Hepatocyte (in vitro differentiated cells): ENCODE data around the gene SAC3D1. TPM values are rescaled to one million over a fixed set of nuclear protein-coding genes. Genes with fewer than 3 reads are reported as not detected.

Experiments used
- DNase-seq: peaks from one replicate; pipeline ENCODE4 v3.0.0-alpha.2; 2016; ENCODE audit warnings: low spot score
- H2AFZ ChIP-seq: fragments of 200-600 bp; sonication (generic); 2 replicates; pipeline ENCODE4 v1.6.0; 2016; ENCODE audit warnings: antibody characterized with exemption, mild to moderate bottlenecking
- H3K27ac ChIP-seq: fragments of 200-600 bp; sonication (generic); 2 replicates; pipeline ENCODE4 v1.5.1; 2016; ENCODE audit warnings: mild to moderate bottlenecking
- H3K27me3 ChIP-seq: fragments of 200-600 bp; sonication (generic); 2 replicates; pipeline ENCODE4 v1.6.1; 2016
- H3K36me3 ChIP-seq: fragments of 200-600 bp; sonication (generic); replicated peaks from 2 replicates; pipeline ENCODE4 v1.5.1; 2016; ENCODE audit warnings: low read depth; ENCODE audit not compliant: insufficient read depth
- H3K4me1 ChIP-seq: fragments of 200-600 bp; sonication (generic); 2 replicates; pipeline ENCODE4 v1.5.1; 2016; ENCODE audit warnings: mild to moderate bottlenecking, moderate library complexity; ENCODE audit not compliant: insufficient read depth
- H3K4me2 ChIP-seq: fragments of 200-600 bp; sonication (generic); 2 replicates; pipeline ENCODE4 v1.6.0; 2016
- H3K4me3 ChIP-seq: fragments of 200-600 bp; sonication (generic); 2 replicates; pipeline ENCODE4 v1.5.1; 2016; ENCODE audit warnings: mild to moderate bottlenecking
- H3K79me2 ChIP-seq: fragments of 200-600 bp; sonication (generic); 2 replicates; pipeline ENCODE4 v1.6.0; 2017; ENCODE audit warnings: mild to moderate bottlenecking
- H3K9me2 ChIP-seq: fragments of 200-600 bp; sonication (generic); replicated peaks from 2 replicates; pipeline ENCODE4 v1.6.0; 2017; ENCODE audit warnings: mild to moderate bottlenecking; ENCODE audit not compliant: insufficient read depth
- H3K9me3 ChIP-seq: fragments of 200-600 bp; sonication (generic); 2 replicates; pipeline ENCODE4 v1.5.1; 2016; ENCODE audit warnings: low read depth, mild to moderate bottlenecking
- H4K20me1 ChIP-seq: fragments of 200-600 bp; sonication (generic); 2 replicates; pipeline ENCODE4 v1.6.0; 2016; ENCODE audit warnings: mild to moderate bottlenecking; ENCODE audit not compliant: insufficient read depth, poor library complexity, severe bottlenecking
- CTCF ChIP-seq: fragments of 200-600 bp; sonication (generic); IDR thresholded peaks from 2 replicates; pipeline ENCODE4 v1.5.1; 2016; ENCODE audit warnings: antibody characterized with exemption, mild to moderate bottlenecking; ENCODE audit not compliant: poor library complexity
- EZH2 ChIP-seq: fragments of 200-600 bp; sonication (generic); IDR thresholded peaks from 2 replicates; pipeline ENCODE4 v1.6.1; 2016; ENCODE audit warnings: antibody characterized with exemption, mild to moderate bottlenecking, borderline replicate concordance
- EZH2phosphoT487 ChIP-seq: fragments of 200-600 bp; sonication (generic); IDR thresholded peaks from one replicate; pipeline ENCODE4 v1.6.1; 2018; ENCODE audit warnings: antibody characterized with exemption, mild to moderate bottlenecking, low read depth, moderate library complexity; ENCODE audit not compliant: unreplicated experiment, severe bottlenecking
- WGBS: methylation state at CpG from one replicate; pipeline ENCODE4 v1.1.6; 2016; ENCODE audit warnings: low lambda C conversion rate; ENCODE audit errors: missing lambda C conversion rate; 5-methylcytosine and 5-hydroxymethylcytosine counted together
- polyA plus RNA-seq: library from polyadenylated mRNA; unstranded; fragments of >200 nt; fragmentation: Nextera tagmentation; extraction: Ambion mirVana; gene quantifications from 2 replicates; pipeline ENCODE4 v1.2.1, GENCODE V29; 2016
- total RNA-seq: library from RNA; depleted of rRNA; stranded (reverse); fragments of >200 nt; gene quantifications from 2 replicates; pipeline ENCODE4 v1.2.3, GENCODE V29; 2014

SAC3D1 gene
- total and polyA plus RNA-seq, 2 experiments from 2014 or later: 10.8 to 23.8 TPM

GRCh38 chr11:65042891-65043290, 1.9 kb downstream of the SAC3D1 start:
- Histone ChIP-seq H4K20me1 (no peaks in the 10 kb centered on the region), H3K4me1 (peaks cover 4% of the 10 kb centered on the region), H3K9me2 (no peaks in the 10 kb centered on the region), H2AFZ (no peak overlapping the region), H3K9me3 (no peaks in the 10 kb centered on the region), H3K27me3 (no peaks in the 10 kb centered on the region), H3K4me2 (no peak overlapping the region), H3K79me2 (peaks cover 23% of the 10 kb centered on the region), H3K27ac (no peak overlapping the region), H3K4me3 (no peak overlapping the region), H3K36me3 (no peaks in the 10 kb centered on the region)
- TF ChIP-seq EZH2: no peak
- no peak for DNase-seq
- WGBS: 90% methylated on average over 6 of the region's 6 CpGs

- no peak for DNase-seq
- Histone ChIP-seq H3K4me1 (peaks cover 4% of the 10 kb centered on the region), H4K20me1 (no peaks in the 10 kb centered on the region), H3K36me3 (no peaks in the 10 kb centered on the region), H3K4me2 (no peak overlapping the region), H2AFZ (no peak overlapping the region), H3K9me2 (no peaks in the 10 kb centered on the region), H3K4me3 (no peak overlapping the region), H3K27me3 (no peaks in the 10 kb centered on the region), H3K27ac (no peak overlapping the region), H3K79me2 (peaks cover 23% of the 10 kb centered on the region), H3K9me3 (no peaks in the 10 kb centered on the region)
- TF ChIP-seq EZH2: no peak
- TF ChIP-seq EZH2phosphoT487: no peak
- TF ChIP-seq CTCF: no peak
- 96% methylated on average over 23 of the region's 23 CpGs for WGBS
Measured at GRCh38 chr11:65043881-65044501, 3.0 kb downstream of the SAC3D1 start.

GRCh38 chr11:65045061-65045460, 4.1 kb downstream of the SAC3D1 start:
- H3K9me2 ChIP-seq: no peaks in the 10 kb centered on the region
- no peaks in the 10 kb centered on the region for H3K36me3 ChIP-seq
- 93% methylated on average over 5 of the region's 5 CpGs for WGBS

DNA sequence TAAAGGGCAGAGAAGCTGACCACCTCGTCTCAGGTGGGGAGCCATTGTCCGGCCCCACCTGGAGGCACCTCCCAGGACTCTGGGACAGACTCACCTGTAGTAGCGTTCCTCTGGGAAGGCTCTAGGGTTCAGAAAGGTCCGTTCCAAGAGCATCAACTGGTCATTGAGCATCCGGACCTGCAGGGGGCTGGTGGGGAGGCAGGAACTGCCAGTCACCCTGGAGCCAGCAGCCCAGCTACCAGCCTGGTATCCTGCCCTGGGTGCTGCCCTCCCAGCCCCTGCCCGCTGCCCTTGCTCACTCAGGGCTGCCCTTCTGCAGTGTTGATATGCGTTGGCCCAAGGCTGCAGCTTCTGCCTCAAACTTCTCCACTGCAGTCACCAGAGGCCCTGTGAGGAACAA, 4.7 kb downstream of the SAC3D1 start:
- 90% methylated on average over 7 of the region's 7 CpGs for WGBS
- Histone ChIP-seq H3K4me3 (no peak overlapping the region), H2AFZ (no peak overlapping the region), H3K4me1 (no peaks in the 10 kb centered on the region), H3K27me3 (no peaks in the 10 kb centered on the region), H3K9me3 (no peaks in the 10 kb centered on the region), H4K20me1 (no peaks in the 10 kb centered on the region), H3K27ac (no peak overlapping the region), H3K9me2 (no peaks in the 10 kb centered on the region), H3K79me2 (peaks cover 23% of the 10 kb centered on the region), H3K4me2 (no peak overlapping the region), H3K36me3 (no peaks in the 10 kb centered on the region)
- no peak for DNase-seq
- TF ChIP-seq EZH2: no peak
- TF ChIP-seq EZH2phosphoT487: no peak
- TF ChIP-seq CTCF: no peak

More at GRCh38 chr11:65045061-65045460, 4.1 kb downstream of the SAC3D1 start:
- H2AFZ ChIP-seq: no peak overlapping the region
- no peaks in the 10 kb centered on the region for H3K9me3 ChIP-seq
- H3K79me2 ChIP-seq: peaks cover 23% of the 10 kb centered on the region
- no peak overlapping the region for H3K27ac ChIP-seq
- TF ChIP-seq CTCF (no peak), EZH2 (no peak), EZH2phosphoT487 (no peak)
- H3K27me3 ChIP-seq: no peaks in the 10 kb centered on the region
- no peak for DNase-seq
- peaks cover 4% of the 10 kb centered on the region for H3K4me1 ChIP-seq
- H3K4me3 ChIP-seq: no peak overlapping the region
- no peak overlapping the region for H3K4me2 ChIP-seq
- H4K20me1 ChIP-seq: no peaks in the 10 kb centered on the region
